Measurements from ENCODE around the gene RTN4R. TPM values are rescaled to one million over a fixed set of nuclear protein-coding genes. Genes with fewer than 3 reads are reported as not detected.
A peak's percentile ranks its signal among the peaks of the same experiment; 100 is the strongest.
"Not testable (repeated sequence)": the region's sequence is repeated elsewhere in the genome, so short reads cannot be mapped to it uniquely, and the experiment has no call there.

Gene RTN4R
- total and polyA plus RNA-seq, 5 donors from 2014 or later: 1.2 to 3.3 (median 1.3) TPM

GRCh38 chr22:20270190-20271113 lies 2.3 kb upstream of the RTN4R start:
- H3K9me3 Mint-ChIP-seq; H3K36me3 Mint-ChIP-seq; H3K9me3 ChIP-seq (ENCODE audit: control insufficient read depth in 2 of 2, low read length in 2 of 2); DNase-seq; H3K27me3 ChIP-seq (ENCODE audit: control insufficient read depth, insufficient read depth, low read length); H3K27ac ChIP-seq (ENCODE audit: insufficient read depth, low read length, poor library complexity, severe bottlenecking); H3K27me3 Mint-ChIP-seq; H3K4me3 ChIP-seq (ENCODE audit: low read depth, low read length); H3K36me3 ChIP-seq (ENCODE audit: control insufficient read depth, insufficient read depth, low read length); ATAC-seq (ENCODE audit: low read depth in 2 of 2); H3K4me1 Mint-ChIP-seq; H3K4me3 Mint-ChIP-seq: not testable (repeated sequence)
- H3K4me1 ChIP-seq (ENCODE audit: control insufficient read depth, insufficient read depth, low read length, poor library complexity, severe bottlenecking): peaks cover 12% of the 10 kb centered on the region
- peak overlapping the region in 1 of 3 donors; percentile 46 for H3K27ac Mint-ChIP-seq

- H3K36me3 ChIP-seq (ENCODE audit: control insufficient read depth, insufficient read depth, low read length); ATAC-seq (ENCODE audit: low read depth in 2 of 2): not testable (repeated sequence)
- H3K4me1 ChIP-seq (ENCODE audit: control insufficient read depth, insufficient read depth, low read length, poor library complexity, severe bottlenecking): peaks cover 12% of the 10 kb centered on the region
Measured at GRCh38 chr22:20269673-20270072, 1.6 kb upstream of the RTN4R start.

GRCh38 chr22:20269201-20269600 lies 1.1 kb upstream of the RTN4R start:
- H3K36me3 ChIP-seq (ENCODE audit: control insufficient read depth, insufficient read depth, low read length); DNase-seq; H3K4me1 Mint-ChIP-seq; H3K9me3 Mint-ChIP-seq; H3K27me3 Mint-ChIP-seq; H3K9me3 ChIP-seq (ENCODE audit: control insufficient read depth in 2 of 2, low read length in 2 of 2); H3K4me3 ChIP-seq (ENCODE audit: low read depth, low read length); H3K27me3 ChIP-seq (ENCODE audit: control insufficient read depth, insufficient read depth, low read length); ATAC-seq (ENCODE audit: low read depth in 2 of 2); H3K27ac Mint-ChIP-seq; H3K27ac ChIP-seq (ENCODE audit: insufficient read depth, low read length, poor library complexity, severe bottlenecking); H3K36me3 Mint-ChIP-seq: not testable (repeated sequence)
- H3K4me1 ChIP-seq (ENCODE audit: control insufficient read depth, insufficient read depth, low read length, poor library complexity, severe bottlenecking): peaks cover 12% of the 10 kb centered on the region
- H3K4me3 Mint-ChIP-seq: peak overlapping the region in 2 of 4 donors; percentile 61 to 76

More at GRCh38 chr22:20269673-20270072, 1.6 kb upstream of the RTN4R start:
- DNase-seq; H3K36me3 Mint-ChIP-seq; H3K4me1 Mint-ChIP-seq; H3K9me3 Mint-ChIP-seq; H3K27me3 Mint-ChIP-seq; H3K4me3 ChIP-seq (ENCODE audit: low read depth, low read length); H3K27ac ChIP-seq (ENCODE audit: insufficient read depth, low read length, poor library complexity, severe bottlenecking); H3K9me3 ChIP-seq (ENCODE audit: control insufficient read depth in 2 of 2, low read length in 2 of 2); H3K27ac Mint-ChIP-seq; H3K27me3 ChIP-seq (ENCODE audit: control insufficient read depth, insufficient read depth, low read length): not testable (repeated sequence)
- H3K4me3 Mint-ChIP-seq: peak overlapping the region in 1 of 4 donors; percentile 28

- no peak for DNase-seq
- peaks cover 12% of the 10 kb centered on the region for H3K4me1 ChIP-seq (ENCODE audit: control insufficient read depth, insufficient read depth, low read length, poor library complexity, severe bottlenecking)
- no peak overlapping the region for H3K27ac ChIP-seq (ENCODE audit: insufficient read depth, low read length, poor library complexity, severe bottlenecking)
- peaks cover 5% of the 10 kb centered on the region for H3K27me3 Mint-ChIP-seq
- peaks cover 0 to 1% (median 0%) of the 10 kb centered on the region in 7 donors for H3K9me3 Mint-ChIP-seq
- no peak for ATAC-seq (ENCODE audit: low read depth in 2 of 2)
- H3K4me3 ChIP-seq (ENCODE audit: low read depth, low read length): no peak overlapping the region
- peaks cover 0 to 9% (median 0%) of the 10 kb centered on the region in 4 donors for H3K4me1 Mint-ChIP-seq
- H3K36me3 ChIP-seq (ENCODE audit: control insufficient read depth, insufficient read depth, low read length): no peaks in the 10 kb centered on the region
- no peaks in the 10 kb centered on the region for H3K9me3 ChIP-seq (ENCODE audit: control insufficient read depth in 2 of 2, low read length in 2 of 2)
- H3K4me3 Mint-ChIP-seq: peak overlapping the region in 1 of 4 donors; percentile 57
- no peak overlapping the region for H3K27ac Mint-ChIP-seq
- H3K36me3 Mint-ChIP-seq: no peaks in the 10 kb centered on the region
- no peaks in the 10 kb centered on the region for H3K27me3 ChIP-seq (ENCODE audit: control insufficient read depth, insufficient read depth, low read length)
Measured at GRCh38 chr22:20267441-20268278, 458 bp downstream of the RTN4R start.

GRCh38 chr22:20266667-20267440 lies 1.3 kb downstream of the RTN4R start:
- not testable (repeated sequence) for H3K27ac Mint-ChIP-seq; H3K4me3 ChIP-seq (ENCODE audit: low read depth, low read length); DNase-seq; H3K27me3 Mint-ChIP-seq; H3K9me3 Mint-ChIP-seq; H3K27me3 ChIP-seq (ENCODE audit: control insufficient read depth, insufficient read depth, low read length); H3K27ac ChIP-seq (ENCODE audit: insufficient read depth, low read length, poor library complexity, severe bottlenecking); H3K36me3 Mint-ChIP-seq; H3K4me1 Mint-ChIP-seq; ATAC-seq (ENCODE audit: low read depth in 2 of 2); H3K36me3 ChIP-seq (ENCODE audit: control insufficient read depth, insufficient read depth, low read length); H3K9me3 ChIP-seq (ENCODE audit: control insufficient read depth in 2 of 2, low read length in 2 of 2)
- peaks cover 12% of the 10 kb centered on the region for H3K4me1 ChIP-seq (ENCODE audit: control insufficient read depth, insufficient read depth, low read length, poor library complexity, severe bottlenecking)
- peak overlapping the region; percentile 56 to 75 (median 75) for H3K4me3 Mint-ChIP-seq

GRCh38 chr22:20265772-20266666 lies 2.1 kb downstream of the RTN4R start:
- ATAC-seq (ENCODE audit: low read depth in 2 of 2); H3K27me3 Mint-ChIP-seq: not testable (repeated sequence)

More at GRCh38 chr22:20265772-20266666, 2.1 kb downstream of the RTN4R start:
- H3K36me3 ChIP-seq (ENCODE audit: control insufficient read depth, insufficient read depth, low read length); H3K27ac ChIP-seq (ENCODE audit: insufficient read depth, low read length, poor library complexity, severe bottlenecking); H3K36me3 Mint-ChIP-seq; H3K9me3 ChIP-seq (ENCODE audit: control insufficient read depth in 2 of 2, low read length in 2 of 2); H3K27me3 ChIP-seq (ENCODE audit: control insufficient read depth, insufficient read depth, low read length); DNase-seq; H3K4me1 Mint-ChIP-seq; H3K4me3 ChIP-seq (ENCODE audit: low read depth, low read length); H3K27ac Mint-ChIP-seq; H3K9me3 Mint-ChIP-seq: not testable (repeated sequence)
- peak overlapping the region; percentile 33 to 75 (median 66) for H3K4me3 Mint-ChIP-seq
- H3K4me1 ChIP-seq (ENCODE audit: control insufficient read depth, insufficient read depth, low read length, poor library complexity, severe bottlenecking): peaks cover 12% of the 10 kb centered on the region

Data from CD4-positive, CD25-positive, alpha-beta regulatory T cell (primary cell).